Effector memory CD8-positive, alpha-beta T cell (primary cell): ENCODE results near the gene BCAN.

ENCODE experiments used
- ATAC-seq: fragments of 150-1000 bp; cut with Tn5 transposase; replicated peaks from 2 replicates; pipeline ENCODE4 v1.10.0; 2021; ENCODE audit warnings: mild to moderate bottlenecking, moderate library complexity
- DNase-seq, 3 experiments: peaks; one replicate each; pipeline ENCODE4 v3.0.0; 2021
- H3K27ac Mint-ChIP-seq, 2 donors: one replicate each; pipeline ENCODE4 v1.8.0; 2022; ENCODE audit warnings: mild to moderate bottlenecking in 2 of 2, mixed read lengths in 2 of 2, moderate library complexity in 2 of 2
- H3K27me3 Mint-ChIP-seq, 2 donors: one replicate each; pipeline ENCODE4 v1.8.0; 2022; ENCODE audit warnings: mixed read lengths in 2 of 2
- H3K36me3 Mint-ChIP-seq: one replicate; pipeline ENCODE4 v1.8.0; 2022; ENCODE audit warnings: mild to moderate bottlenecking, moderate library complexity, mixed read lengths; ENCODE audit not compliant: insufficient read depth
- H3K4me1 Mint-ChIP-seq, 2 donors: one replicate each; pipeline ENCODE4 v1.8.0; 2022; ENCODE audit warnings: low read depth in 2 of 2, mixed read lengths in 2 of 2
- H3K4me3 Mint-ChIP-seq, 2 donors: one replicate each; pipeline ENCODE4 v1.8.0; 2022; ENCODE audit warnings: mild to moderate bottlenecking in 2 of 2, mixed read lengths in 2 of 2, moderate library complexity in 2 of 2
- H3K9me3 Mint-ChIP-seq, 2 donors: one replicate each; pipeline ENCODE4 v1.8.0; 2022; ENCODE audit warnings: mixed read lengths in 2 of 2

Gene BCAN

DNA sequence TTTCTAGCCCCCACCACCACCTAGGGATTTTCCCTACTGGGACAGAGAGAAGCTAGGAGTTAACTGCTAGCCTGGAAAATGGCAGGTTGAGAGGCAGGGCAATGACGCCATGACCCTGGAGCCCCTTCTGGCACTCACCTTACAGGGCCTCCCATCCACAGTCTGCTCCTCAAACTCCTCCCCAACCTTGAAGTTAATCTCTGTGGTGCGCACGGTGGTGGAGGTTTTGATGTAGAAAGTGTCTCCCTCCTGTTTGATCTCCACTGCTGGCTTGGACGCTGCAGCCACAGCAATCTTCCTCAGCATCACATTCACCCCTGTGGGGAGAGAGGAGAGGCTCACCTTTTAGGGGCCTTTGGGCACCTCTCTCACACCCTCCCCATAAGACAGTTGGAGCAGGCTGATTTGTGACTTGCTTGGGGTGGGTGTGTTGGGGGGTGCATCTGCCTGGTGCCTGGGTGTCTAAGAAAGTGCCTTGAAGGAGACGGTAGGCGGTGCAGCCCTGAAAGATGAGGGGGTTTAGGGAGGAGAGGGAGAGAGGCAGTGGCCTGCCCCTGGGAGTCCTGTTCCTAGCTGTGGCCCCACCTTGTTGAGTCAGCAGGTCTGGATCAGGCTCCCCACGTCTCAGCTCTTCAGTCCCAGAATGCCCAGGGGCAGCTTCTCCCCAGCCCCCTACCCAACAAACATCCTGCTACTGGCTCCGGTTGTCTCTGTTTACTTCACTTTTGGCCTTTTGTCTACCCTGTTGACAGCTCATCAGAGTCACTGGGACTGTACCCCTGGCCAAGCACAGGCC is 59.0 kb downstream of the BCAN start:
- Mint-ChIP-seq H3K36me3 (peaks cover 9% of the 10 kb centered on the region), H3K27ac (no peak overlapping the region), H3K9me3 (no peaks in the 10 kb centered on the region), H3K4me3 (no peak overlapping the region), H3K27me3 (peaks cover 38 to 80% of the 10 kb centered on the region in 2 donors), H3K4me1 (peaks cover 9 to 10% of the 10 kb centered on the region in 2 donors)
- ATAC-seq (no peak), DNase-seq (no peak)

DNA sequence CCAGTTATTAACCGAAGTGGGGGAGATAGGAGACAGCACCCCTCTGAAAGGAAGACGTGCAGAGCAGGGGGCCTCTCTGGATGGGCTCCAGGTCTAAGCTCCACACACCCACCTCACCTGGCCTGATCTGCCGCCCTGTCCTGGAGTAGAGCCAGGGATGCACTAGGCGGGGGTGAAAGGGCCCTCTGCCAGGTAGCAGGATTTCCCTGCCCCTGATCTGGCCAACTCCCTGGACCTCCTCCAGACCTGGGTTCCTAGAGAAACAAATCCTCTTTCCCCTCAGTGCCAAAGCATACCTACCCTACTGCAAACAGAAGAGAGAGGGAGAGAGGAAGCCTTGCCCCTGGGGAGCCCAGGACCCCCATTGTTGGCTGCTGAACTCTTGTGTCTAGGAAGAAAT is 61.4 kb downstream of the BCAN start:
- no peak overlapping the region for H3K4me3 Mint-ChIP-seq
- peaks cover 16 to 17% of the 10 kb centered on the region in 2 donors for H3K4me1 Mint-ChIP-seq
- ATAC-seq (no peak), DNase-seq (no peak)
- no peaks in the 10 kb centered on the region for H3K9me3 Mint-ChIP-seq
- H3K27me3 Mint-ChIP-seq = peaks cover 20 to 56% of the 10 kb centered on the region in 2 donors
- peak overlapping the region in 1 of 2 donors; percentile 49 for H3K27ac Mint-ChIP-seq
- H3K36me3 Mint-ChIP-seq = peaks cover 11% of the 10 kb centered on the region

DNA sequence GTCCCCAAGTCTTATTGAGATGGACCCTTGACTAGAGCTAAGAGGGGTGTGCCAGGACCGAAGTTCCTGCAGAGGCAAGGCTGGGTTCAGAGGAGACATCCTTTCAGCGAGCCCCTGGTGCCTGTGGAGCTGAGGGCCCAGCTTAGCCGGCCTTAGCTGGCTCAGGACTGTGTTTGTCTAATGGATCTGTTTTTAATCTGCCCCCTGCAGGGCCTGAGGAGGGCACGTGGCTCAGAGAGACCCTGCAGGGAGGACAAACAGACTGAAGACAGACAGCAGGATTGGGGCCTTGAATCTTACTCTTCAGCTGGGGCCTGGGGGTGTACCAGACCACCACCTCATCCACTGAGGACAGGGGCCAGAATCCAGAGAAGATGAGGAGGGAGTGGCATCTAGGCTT is 61.8 kb downstream of the BCAN start:
- Mint-ChIP-seq H3K9me3 (no peaks in the 10 kb centered on the region), H3K4me1 (peaks cover 16 to 17% of the 10 kb centered on the region in 2 donors), H3K4me3 (peak overlapping the region; percentile 65 to 94), H3K27me3 (peaks cover 18 to 52% of the 10 kb centered on the region in 2 donors), H3K36me3 (peaks cover 11% of the 10 kb centered on the region), H3K27ac (no peak overlapping the region)
- DNase-seq (no peak), ATAC-seq (no peak)

DNA sequence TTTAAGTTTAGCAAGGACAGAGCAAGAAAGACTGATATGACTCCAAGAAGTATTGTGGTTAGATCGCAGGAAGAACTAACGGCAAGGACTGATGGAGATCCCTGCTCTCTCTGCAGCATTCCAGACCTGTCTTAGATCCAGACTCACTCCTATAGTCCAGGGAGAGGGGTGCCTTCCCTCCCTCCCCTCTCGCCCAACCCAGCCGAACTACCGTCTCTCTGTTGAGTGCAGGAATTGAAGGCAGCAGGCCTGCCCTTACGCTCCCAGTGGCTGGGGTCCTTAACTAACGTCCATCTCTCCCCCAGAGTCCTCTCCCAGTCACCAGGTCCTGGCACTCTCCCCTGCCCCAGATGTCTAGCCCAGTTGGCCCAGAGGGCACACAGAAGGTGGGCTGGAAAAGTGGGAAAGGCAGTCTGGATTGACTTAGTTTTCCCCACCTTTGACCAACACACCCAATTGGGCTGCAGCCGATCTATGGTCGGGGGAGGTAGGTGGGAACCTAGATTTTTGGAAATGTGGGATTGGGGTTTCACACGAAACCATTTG is 62.3 kb downstream of the BCAN start:
- DNase-seq (no peak), ATAC-seq (no peak)
- Mint-ChIP-seq H3K27me3 (peaks cover 13 to 47% of the 10 kb centered on the region in 2 donors), H3K9me3 (no peaks in the 10 kb centered on the region), H3K36me3 (peaks cover 11% of the 10 kb centered on the region), H3K4me1 (peaks cover 16 to 17% of the 10 kb centered on the region in 2 donors), H3K27ac (peak overlapping the region in 1 of 2 donors; percentile 63), H3K4me3 (peak overlapping the region; percentile 65 to 94)

- H3K27ac Mint-ChIP-seq = peak overlapping the region in 1 of 2 donors; percentile 70
- no peaks in the 10 kb centered on the region for H3K9me3 Mint-ChIP-seq
- peak overlapping the region; percentile 93 to 94 for H3K4me3 Mint-ChIP-seq
- no peak for DNase-seq
- peak; percentile 11 for ATAC-seq
- peaks cover 6 to 40% of the 10 kb centered on the region in 2 donors for H3K27me3 Mint-ChIP-seq
- H3K4me1 Mint-ChIP-seq = peaks cover 16 to 17% of the 10 kb centered on the region in 2 donors
- peaks cover 11% of the 10 kb centered on the region for H3K36me3 Mint-ChIP-seq
Observed at GRCh38 chr1:156704930-156705320, 63.0 kb downstream of the BCAN start.

DNA sequence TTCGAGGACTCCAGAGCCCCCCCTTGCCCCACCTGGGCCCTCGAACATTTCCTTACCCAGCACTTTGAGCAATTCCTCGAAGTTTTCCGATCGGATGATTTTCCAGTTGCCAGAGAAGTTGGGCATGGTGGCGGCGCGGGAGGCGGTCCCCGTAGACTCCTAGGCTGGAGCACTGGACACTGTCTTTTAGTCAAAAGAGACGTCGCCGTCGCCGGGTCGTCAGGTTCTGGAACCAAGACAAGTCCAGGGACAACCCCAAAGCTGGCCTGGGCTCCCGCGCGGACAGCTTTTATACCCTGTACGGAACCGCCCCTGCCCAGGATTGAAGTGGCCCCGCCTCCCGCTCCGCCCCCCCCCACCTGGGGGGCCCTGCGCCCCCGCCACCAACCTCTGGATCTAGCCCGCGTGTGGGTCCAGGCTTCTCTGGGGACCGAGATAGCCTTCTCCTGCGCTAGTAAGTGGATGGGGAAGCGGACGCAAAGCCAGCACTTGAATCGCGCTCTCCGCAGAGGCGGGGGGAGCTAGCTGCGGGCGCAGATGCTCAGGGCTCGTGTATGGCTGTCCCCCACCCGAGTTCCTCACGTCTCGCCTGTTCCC is 63.5 kb downstream of the BCAN start, which contains the start of gene CRABP2:
Gene CRABP2 (minus strand): TSS at position 263 of the 597 bp plus-strand sequence. CDS start 137 bp downstream, at position 126.
- Mint-ChIP-seq H3K27ac (peak within 1 kb of the TSS; percentile 87 to 91), H3K4me3 (peak within 1 kb of the TSS; percentile 93 to 94), H3K27me3 (peaks cover 6 to 35% of the 10 kb centered on the region in 2 donors), H3K36me3 (peaks cover 11% of the 10 kb centered on the region), H3K4me1 (peaks cover 16 to 17% of the 10 kb centered on the region in 2 donors), H3K9me3 (no peaks in the 10 kb centered on the region)
- DNase-seq = peak in 2 of 3 experiments; percentile 22 to 25
- peak; percentile 63 for ATAC-seq

DNA sequence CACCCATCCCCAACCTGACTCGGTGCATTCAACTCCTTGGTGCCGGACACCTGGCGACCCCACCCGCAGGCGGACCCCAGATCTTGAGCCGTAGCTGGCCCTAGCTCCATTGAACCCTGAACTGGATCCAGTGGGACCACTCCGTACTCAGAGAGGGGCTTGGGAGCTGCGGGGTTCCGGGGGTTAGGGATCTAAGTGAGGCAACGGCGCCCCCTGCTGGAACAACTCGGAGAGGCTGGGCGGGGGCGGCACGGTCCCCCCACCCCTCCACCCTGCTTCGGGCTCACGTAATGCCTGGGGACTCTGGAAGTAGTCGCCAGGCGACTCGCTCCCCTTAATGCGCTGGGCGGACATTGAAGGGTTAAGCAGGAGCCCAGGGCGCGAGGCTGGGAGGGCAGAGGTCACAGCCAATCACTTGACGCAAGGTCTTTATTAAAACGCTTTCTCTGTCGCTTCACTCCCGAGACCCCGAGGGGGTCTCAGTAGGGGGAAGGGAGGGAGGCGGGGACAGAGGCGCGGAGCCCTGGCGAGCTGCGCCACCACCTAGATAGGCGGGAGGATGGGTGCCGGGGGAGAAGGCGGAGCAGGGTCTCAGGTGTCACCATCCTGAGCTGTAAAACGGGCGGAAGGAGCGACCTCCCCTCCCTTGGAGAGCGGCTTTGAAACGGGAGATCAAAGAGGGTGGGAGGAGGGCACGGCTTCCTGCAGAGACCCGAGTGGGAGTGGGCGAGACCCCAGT is 64.2 kb downstream of the BCAN start:
- H3K36me3 Mint-ChIP-seq = peaks cover 11% of the 10 kb centered on the region
- H3K4me1 Mint-ChIP-seq = peaks cover 16 to 17% of the 10 kb centered on the region in 2 donors
- ATAC-seq (peak; percentile 75), DNase-seq (peak; percentile 63 to 64 (median 64))
- peaks cover 6 to 28% of the 10 kb centered on the region in 2 donors for H3K27me3 Mint-ChIP-seq
- H3K4me3 Mint-ChIP-seq = peak overlapping the region; percentile 93 to 94
- H3K27ac Mint-ChIP-seq = peak overlapping the region; percentile 87 to 91
- no peaks in the 10 kb centered on the region for H3K9me3 Mint-ChIP-seq

GRCh38 chr1:156706657-156707416 is 64.9 kb downstream of the BCAN start:
- Mint-ChIP-seq H3K27ac (peak overlapping the region; percentile 87 to 91), H3K27me3 (peaks cover 6 to 22% of the 10 kb centered on the region in 2 donors), H3K4me3 (peak overlapping the region; percentile 93 to 94), H3K4me1 (peaks cover 16 to 17% of the 10 kb centered on the region in 2 donors), H3K36me3 (peaks cover 7% of the 10 kb centered on the region), H3K9me3 (no peaks in the 10 kb centered on the region)
- ATAC-seq (peak; percentile 24), DNase-seq (no peak)

GRCh38 chr1:156707417-156708217 is 65.7 kb downstream of the BCAN start:
- DNase-seq = no peak
- H3K27ac Mint-ChIP-seq = peak overlapping the region; percentile 82 to 91
- peak overlapping the region; percentile 93 to 94 for H3K4me3 Mint-ChIP-seq
- no peaks in the 10 kb centered on the region for H3K9me3 Mint-ChIP-seq
- H3K36me3 Mint-ChIP-seq = peaks cover 7% of the 10 kb centered on the region
- H3K4me1 Mint-ChIP-seq = peaks cover 16 to 17% of the 10 kb centered on the region in 2 donors
- H3K27me3 Mint-ChIP-seq = peaks cover 6 to 22% of the 10 kb centered on the region in 2 donors
- no peak for ATAC-seq

- H3K4me1 Mint-ChIP-seq = peaks cover 16 to 17% of the 10 kb centered on the region in 2 donors
- no peak for DNase-seq
- peaks cover 7% of the 10 kb centered on the region for H3K36me3 Mint-ChIP-seq
- no peaks in the 10 kb centered on the region for H3K9me3 Mint-ChIP-seq
- peaks cover 6 to 16% of the 10 kb centered on the region in 2 donors for H3K27me3 Mint-ChIP-seq
- no peak overlapping the region for H3K4me3 Mint-ChIP-seq
- H3K27ac Mint-ChIP-seq = peak overlapping the region; percentile 26 to 32
- no peak for ATAC-seq
Observed at GRCh38 chr1:156708218-156708661, 66.3 kb downstream of the BCAN start.

- Mint-ChIP-seq H3K27ac (peak overlapping the region; percentile 26 to 32), H3K9me3 (no peaks in the 10 kb centered on the region)
Observed at GRCh38 chr1:156709031-156709430, 67.1 kb downstream of the BCAN start.

More at GRCh38 chr1:156709031-156709430, 67.1 kb downstream of the BCAN start:
- Mint-ChIP-seq H3K4me3 (no peak overlapping the region), H3K36me3 (peaks cover 3% of the 10 kb centered on the region), H3K4me1 (peaks cover 16 to 17% of the 10 kb centered on the region in 2 donors), H3K27me3 (peaks cover 6 to 8% of the 10 kb centered on the region in 2 donors)
- DNase-seq (no peak), ATAC-seq (no peak)
